GM21619 (cell line): ENCODE data around the gene DLST.

Experiments
- ATAC-seq: cut with Tn5 transposase; IDR thresholded peaks from one replicate; pipeline ENCODE4 v1.9.1; 2021; ENCODE audit not compliant: unreplicated experiment

DLST gene

GRCh38 chr14:74952697-74953484 lies 71.2 kb downstream of the DLST start:
- ATAC-seq, result no peak
